Measurements from ENCODE around the gene EXOC3L2.

EXOC3L2 gene

DNA sequence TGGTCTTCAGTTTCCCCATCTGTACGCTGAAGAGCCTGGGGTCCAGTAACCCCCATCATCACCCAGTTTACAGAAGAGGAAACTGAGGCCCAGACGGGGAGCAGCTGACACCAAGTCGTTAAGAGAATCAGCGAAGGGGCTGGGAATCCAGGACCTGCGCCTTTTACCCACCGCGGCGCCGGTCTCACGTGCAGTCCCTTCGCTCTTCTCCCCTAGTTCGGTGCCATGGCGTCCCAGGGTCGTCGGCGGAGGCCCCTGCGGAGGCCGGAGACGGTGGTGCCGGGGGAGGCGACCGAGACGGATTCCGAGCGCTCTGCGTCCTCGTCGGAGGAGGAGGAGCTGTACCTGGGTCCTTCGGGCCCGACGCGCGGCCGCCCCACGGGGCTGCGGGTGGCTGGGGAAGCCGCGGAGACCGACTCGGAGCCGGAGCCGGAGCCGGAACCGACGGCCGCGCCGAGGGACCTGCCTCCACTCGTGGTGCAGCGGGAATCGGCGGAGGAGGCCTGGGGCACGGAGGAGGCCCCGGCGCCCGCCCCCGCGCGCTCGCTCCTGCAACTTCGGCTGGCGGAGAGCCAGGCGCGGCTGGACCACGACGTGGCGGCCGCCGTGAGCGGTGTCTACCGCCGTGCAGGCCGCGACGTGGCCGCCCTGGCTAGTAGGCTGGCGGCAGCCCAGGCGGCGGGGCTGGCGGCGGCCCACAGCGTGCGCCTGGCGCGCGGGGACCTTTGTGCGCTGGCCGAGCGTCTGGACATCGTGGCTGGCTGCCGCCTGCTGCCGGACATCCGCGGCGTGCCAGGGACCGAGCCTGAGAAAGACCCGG lies 65.9 kb downstream of the EXOC3L2 start:
- peak; percentile 52 for DNase-seq (ENCODE audit: low read depth)

DNA sequence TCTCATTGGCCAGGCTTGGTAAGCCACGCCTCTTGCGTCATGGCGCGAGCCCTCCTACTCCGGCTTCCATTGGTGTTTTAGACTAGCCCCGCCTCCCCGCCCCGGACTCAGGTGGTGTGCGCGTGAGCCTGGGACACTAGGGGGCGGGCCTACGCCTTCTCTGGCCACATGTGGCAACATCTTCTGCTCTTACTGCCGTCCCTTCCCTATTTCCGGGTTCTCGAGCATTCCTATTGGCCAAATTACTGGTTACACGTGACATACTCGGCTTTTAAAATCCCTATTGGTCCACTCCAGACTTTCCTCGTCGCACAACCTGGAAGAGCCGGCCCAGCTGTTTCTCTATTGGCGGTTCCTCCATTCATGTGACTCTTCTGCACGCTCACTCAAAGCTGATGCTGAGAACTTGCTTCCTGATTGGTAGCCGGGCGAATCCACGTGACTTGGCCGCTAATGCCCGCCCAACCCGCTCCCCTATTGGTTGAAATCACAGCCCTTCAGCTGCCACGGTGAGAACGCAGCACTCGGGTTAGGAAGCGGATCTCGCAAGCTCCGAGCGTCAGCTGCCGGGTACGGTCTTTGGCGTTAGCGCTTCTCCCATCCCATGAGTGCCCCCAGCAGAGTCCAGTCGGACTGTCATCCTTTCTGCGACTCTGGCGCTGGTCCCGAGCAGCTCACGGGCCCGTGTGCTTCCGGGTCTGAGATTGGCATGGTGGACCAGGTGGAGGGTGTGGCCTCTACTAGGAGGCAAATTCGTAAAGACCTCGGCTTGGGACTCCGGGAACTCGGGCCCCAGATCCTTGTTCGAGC lies 66.7 kb downstream of the EXOC3L2 start, which contains the start of gene BLOC1S3:
Gene BLOC1S3, plus strand, starts transcription at position 523 of the 810 bp plus-strand sequence. CDS start 513 bp downstream, outside the sequence.
- peak; percentile 99 for DNase-seq (ENCODE audit: low read depth)

DNA sequence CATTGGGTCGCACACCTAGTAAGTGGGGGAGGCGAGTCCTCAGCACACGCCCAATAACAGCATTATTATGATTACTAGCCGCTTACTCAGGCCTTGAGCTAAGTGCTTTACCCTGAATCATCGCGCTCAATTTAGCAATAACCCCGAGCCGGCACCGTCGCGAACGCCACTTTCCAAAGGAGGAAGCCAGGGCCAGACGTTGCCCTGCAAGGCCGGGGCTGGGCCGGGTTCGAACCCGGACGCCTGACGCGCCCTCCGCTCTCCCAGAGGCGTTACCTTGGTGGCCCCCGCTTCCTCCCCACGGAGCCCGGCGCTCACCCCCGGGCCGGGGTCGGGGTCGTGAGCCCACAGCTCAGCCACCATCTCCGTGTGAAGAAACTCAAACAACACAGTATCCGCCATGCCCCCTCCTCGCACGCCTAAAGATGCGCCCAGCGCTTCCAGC lies 67.4 kb downstream of the EXOC3L2 start, which contains the start of gene TRAPPC6A:
Gene TRAPPC6A, minus strand, starts transcription at position 421 of the 445 bp plus-strand sequence. Its CDS starts 19 bp downstream, at position 402.
- DNase-seq (ENCODE audit: low read depth): peak; percentile 88

DNA sequence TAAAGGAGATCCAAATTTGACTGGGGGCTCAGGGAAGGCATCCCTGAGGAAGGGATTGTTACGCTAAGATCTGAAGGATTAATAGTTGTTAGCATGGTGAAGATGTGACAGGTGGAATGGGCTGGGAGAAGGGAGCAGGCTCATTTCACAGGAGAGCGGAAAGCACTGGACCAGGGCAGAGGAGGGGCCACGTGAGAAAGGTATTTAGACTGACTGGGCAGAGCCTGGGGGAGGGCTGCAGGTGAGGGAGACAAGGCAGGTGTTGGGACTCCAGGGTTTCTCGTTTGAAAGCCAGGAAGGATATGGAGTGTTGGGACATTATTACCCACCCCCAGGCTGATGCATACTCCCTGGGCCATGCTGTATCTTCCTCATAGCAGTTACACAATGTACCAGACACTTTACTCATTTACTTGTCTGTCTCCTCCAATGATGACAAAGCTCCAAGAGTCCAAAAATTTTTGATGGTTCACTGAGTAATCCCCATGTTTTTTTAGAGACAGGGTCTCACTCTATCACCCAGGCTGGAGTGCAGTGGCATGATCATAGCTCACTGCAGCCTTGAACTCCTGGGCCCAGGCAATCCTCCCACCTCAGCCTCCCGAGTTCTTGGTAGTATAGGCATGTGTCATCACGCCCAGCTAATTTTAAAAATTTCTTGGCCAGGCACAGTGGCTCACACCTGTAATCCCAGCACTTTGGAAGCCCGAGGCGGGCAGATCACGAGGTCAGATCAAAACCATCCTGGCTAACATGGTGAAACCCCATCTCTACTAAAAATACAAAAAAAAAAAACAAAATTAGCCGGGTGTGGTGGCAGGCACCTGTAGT lies 69.5 kb downstream of the EXOC3L2 start:
- no peak for DNase-seq (ENCODE audit: low read depth)

DNA sequence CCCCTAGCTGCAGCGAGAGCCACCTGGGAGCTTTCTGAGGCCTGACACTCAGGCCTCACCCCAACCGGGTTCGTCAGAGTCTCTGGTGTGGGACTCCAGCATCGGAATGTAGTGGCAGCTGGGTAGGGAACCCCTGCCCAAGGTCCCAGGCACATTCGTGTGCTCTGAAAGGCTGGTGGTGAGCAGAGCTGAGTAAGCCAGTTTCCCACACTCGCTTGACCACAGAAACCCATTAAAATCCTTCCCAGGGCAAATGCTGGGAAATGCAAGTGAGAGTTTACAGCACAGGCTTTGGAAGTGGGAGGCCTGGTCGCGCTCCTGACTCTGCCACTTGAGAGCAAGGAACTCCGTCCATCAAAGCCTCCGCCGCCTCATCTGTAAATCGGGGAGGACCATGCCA lies 71.4 kb downstream of the EXOC3L2 start:
- DNase-seq (ENCODE audit: low read depth): peak; percentile 64

DNA sequence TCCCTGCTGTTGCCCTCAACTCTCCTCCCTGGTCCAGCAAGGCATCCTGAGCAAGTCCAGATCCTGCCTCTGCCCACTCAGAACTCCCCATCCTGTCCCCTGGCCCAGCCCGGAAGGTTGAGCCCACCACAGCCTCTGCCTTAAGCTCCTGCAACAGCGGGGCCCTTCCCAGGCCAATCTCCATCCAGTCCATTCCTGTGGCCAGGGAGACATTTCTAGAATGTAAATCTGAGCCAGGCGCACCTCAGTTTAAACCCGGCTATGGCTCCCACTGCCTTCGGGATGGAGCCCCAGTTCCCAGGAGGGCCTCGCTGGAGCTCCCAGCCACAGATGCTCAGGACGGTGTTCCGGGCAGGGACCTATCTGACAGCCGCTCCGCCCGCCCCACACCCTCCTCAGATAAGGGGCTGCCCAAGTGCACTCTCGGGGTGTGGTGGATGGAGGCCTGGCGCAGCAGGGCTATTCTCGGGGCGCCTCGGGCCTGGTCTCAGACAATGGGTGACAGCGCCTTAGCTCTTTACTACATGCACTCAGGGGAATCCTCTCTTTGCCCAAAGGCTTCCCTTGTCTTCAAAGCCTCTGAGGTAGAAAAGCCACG lies 72.5 kb downstream of the EXOC3L2 start:
- DNase-seq (ENCODE audit: low read depth): no peak

DNA sequence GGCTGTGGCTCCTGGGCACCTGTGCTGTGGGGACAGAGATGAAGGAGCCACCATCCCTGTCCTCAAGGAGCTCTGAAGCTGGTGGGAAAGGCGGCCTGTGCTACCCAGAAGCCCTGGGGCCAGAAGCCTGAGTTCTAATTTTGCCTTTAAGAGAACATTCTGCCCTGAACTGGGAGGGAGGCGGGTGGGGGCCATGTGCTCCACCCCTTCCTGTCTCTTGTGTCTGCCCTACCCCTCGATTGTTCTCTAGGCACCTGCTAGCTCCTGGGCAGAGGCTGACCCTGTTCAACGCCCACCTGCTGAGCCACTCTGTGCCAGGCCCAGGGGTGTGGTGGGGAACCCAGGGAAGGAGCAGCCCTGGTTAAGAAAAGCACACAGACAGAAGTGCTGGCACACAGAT lies 73.0 kb downstream of the EXOC3L2 start:
- DNase-seq (ENCODE audit: low read depth): no peak

DNA sequence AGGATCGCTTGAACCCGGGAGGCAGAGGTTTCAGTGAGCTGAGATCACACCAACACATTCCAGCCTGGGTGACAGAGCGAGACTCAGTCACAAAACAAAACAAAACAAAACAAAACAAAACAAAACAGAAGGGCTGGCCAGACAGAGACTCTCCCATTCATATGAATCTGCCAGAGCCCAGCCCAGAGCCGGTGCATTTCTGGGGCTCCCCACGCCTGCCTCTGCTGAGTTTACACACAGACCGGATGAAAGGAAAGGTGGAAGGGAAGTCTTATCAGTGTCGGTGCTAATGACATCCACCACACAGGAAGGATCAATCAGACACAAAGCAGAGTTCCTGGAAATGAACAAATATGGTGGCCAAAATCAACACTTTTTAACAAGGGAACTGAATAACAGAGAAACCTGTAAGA lies 74.0 kb downstream of the EXOC3L2 start:
- DNase-seq (ENCODE audit: low read depth): no peak

DNA sequence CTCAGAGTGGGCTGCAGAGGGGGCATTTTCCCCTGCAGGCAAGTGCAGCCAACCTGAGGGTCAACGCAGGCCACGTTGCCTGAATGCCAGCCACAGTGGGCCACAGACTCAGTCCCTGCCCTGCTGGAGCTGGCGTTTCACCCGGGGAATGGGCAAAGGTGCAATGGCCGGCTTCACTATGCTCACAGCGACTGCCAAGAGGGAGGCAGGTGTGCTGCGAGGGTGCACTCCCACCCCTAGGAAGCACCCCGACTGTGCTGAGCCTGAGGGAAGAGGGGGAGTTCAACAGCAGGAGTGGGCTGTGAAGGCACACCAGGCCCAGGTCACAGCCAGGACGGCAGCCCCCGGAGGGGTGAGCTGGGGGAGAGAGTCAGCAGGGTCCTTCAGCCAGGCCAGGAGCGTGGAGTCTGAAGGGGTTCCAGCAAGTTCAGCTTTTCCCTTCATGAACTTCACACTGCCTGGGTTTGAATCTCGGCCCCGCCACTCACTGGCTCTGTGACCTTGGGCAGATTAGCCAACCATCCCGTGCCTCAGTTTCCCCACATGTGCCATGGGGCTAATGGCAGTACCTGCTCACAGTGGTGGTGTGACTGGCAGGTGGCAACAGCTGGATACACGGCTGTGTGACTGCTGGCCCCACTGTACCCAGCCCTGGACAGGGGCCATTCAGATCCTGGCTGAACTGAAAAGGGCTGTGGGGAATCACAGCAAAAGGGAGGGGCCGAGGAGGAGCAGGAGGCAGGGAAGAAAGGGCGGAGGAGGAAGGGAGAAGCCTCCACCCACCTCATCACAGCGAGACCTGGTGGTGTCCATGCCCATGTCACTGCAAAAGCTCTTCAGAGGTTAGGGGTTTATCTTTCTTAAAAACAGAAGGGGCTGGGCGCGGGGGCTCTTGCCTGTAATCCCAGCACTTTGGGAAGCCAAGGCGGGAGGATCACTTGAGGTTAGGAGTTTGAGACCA lies 74.8 kb downstream of the EXOC3L2 start:
- DNase-seq (ENCODE audit: low read depth): no peak

DNA sequence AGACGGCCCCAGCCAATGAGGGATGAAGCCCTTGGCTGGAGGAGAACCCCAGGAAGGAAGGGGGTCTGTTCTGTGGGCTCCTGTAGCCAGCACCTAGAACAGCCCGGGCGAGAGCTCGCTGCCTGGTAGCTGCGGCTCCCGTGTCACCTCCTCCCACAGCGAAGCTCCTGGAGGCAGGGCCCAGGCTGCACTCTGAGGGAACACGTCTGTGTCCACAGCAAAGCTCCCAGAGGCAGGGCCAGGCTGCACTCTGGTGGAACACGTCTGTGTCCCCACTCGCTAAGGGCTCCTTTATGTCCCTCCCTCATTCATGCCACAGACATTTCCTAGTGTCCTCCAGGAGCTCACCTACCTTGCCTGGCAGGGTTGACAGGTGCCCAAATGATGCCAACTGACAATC lies 75.6 kb downstream of the EXOC3L2 start:
- no peak for DNase-seq (ENCODE audit: low read depth)

DNA sequence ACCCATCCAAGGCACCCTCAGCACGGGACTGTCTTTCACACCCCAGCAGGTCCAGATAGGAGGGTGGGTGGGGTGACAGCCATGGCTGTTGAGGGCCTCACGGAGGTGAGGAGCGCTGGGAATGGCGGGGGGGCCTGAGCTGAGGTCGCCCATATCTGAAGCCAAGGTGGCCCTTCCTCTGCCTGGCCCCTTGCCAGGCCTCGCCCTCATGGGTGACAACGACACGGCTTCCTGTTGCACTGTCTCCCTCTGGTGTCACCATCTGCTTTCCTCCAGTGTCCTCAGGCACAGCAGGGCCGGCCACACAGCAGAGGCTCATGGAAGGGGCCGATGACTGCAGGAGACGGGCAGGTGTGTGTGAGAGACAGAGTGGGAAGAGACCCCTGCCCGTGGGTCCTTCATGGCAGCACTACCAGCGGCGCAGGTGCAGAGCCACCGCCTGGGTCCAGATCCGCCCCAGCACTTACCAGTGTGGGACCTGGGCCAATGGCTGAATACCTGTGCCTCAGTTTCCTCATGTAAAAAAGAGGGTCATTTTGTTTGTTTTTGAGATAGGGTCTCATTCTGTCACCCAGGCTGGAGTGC lies 76.3 kb downstream of the EXOC3L2 start:
- no peak for DNase-seq (ENCODE audit: low read depth)

DNA sequence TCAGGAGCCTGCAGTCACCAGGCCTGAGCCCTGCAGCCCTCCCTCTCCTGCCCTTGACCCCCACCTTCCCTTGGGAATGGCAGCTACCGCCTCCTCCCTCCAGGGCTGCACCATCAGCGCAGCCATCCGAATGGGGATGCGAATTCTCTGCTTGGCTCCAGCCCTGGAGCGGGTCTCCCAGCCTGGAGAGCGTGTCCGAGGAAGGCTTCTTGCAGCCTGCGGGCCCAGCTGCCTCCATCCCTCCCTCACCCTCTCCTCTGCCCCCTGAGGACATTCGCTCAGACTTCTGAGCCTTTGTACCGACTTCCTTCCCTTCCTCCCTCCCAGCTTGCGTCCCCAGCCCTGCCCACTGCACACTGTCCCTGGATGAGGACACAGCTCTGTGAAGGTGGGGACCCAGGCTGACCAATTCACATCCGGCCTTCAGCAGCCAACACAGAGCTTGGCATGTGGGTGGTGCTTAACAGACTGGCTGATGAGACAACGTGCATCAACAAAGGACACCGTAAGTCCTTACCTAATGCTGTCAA lies 78.4 kb downstream of the EXOC3L2 start:
- no peak for DNase-seq (ENCODE audit: low read depth)

DNA sequence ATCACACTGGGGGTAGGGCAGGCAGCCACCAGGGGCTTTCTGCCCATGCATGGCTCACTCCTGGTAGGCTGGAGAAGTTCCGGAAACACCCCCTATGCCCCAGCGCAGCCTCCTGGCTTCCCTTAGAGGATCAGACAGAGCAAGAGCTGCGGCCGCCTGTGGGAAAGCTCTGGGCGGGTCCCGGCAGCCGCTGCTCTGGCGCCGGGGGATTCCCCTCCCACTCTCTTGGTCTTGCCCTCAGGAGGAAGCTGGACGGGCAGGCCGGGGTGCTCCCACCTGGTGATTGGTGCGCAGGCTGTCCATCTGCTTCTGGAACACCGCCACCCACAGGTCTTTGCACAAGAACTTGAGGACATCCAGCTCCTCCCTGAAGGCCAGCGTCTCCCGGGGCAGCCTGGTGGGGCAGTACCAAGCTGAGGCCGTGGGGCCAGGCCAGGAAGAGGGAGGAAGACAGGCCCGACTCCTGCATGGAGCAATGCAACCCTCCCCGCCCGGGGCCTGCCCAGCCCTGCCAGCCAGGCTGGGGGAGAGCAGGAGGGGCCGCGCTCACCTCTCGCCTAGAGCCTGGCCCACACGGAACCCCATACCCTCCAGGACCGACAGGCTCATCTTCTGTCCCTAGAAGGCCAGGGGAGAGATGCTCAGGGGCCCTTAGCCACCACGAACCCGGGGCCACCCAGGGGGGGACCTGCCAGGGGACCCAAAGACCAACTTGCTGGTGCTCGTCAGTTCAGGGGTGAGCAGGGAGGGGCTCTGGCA lies 80.5 kb downstream of the EXOC3L2 start:
- DNase-seq (ENCODE audit: low read depth): peak; percentile 64

DNA sequence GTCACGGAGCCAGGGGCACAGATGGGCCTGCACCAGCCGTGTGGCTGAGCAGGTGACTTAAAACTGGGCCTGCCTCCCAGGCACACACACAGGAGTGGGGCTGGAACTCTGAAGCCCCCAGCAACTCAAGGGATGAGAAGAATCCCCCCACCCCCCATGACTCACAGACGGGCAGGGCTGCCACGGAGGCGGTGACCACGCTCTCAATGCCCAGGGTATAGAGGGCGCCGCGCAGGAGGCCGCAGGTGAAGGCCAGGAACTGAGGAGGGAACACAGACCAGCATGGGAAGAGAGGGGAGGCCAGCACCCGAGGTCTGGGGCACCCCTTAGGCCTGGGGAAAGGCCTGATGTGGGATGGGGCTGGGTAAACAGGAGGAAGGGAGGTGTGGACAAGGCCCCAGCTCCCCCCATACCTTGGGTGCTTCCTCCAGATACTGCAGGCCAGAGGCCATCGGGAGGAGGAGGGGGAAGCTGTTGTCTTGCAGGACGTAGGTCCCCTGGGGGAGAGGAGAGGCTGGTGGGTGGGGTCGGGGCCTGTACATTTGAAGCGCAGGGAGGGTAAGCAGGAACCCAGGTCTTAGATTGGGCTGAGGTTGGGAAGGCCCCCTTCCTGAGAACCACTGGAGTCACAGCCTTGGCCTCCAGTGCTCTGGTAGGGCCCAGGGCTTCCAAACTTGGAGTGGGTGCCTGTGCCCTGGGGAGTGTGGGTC lies 81.3 kb downstream of the EXOC3L2 start:
- DNase-seq (ENCODE audit: low read depth): no peak

DNA sequence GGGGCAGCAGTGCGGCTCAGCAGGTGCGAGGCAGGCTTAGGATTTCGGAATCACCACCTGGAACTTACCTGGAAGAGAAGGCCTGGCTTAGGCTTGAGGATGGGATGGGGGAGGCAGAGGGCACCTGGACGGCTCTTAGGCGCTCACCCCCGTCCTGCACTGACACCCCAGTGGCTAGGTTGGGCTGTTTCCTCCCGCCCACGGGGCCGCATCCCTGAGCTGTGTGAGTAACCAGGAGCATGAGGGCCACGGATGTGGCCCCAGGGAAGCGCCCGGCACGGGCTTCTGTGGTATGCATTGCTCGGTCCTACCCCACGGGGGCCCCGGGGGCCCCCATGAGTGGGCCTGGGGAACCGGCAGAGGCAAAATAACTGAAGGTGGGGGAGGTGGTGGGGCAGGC lies 82.1 kb downstream of the EXOC3L2 start:
- no peak for DNase-seq (ENCODE audit: low read depth)

DNA sequence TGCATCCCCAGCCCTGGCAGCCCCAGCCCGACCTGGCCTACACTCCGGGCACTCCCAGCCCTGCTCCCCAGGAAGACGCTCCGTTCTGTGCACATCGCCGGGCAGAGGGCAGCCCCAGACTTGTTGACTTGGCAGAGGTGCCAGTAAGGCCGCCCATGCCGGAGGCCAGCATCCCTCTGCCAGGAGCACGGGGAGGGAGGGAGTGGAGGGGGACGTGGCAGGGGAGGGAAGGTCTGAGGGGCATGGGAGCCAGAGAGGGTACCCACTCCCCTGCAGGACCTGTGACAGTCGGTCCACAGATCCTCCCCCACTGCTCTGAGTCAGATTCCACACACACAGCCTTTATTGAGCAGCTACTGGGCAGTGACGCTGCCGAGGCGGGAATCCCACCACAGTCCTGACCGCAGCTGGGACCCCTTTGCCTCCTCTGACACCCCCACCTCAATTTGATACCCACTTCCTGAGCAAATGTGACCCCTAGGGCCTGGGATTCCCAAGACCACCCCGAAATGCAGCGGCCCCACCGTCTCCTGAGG lies 82.5 kb downstream of the EXOC3L2 start:
- no peak for DNase-seq (ENCODE audit: low read depth)
